T-helper 2 cell treated with Interferon-gamma antibody and Interleukin-4, amounts not matched to agents 5 μg/mL and 100 μg/mL, for 36 hours (primary cell): Measurements from ENCODE around the gene PSD2.

Source experiments
- DNase-seq: peaks from one replicate; pipeline ENCODE4 v3.0.0; 2021; ENCODE audit warnings: low spot score
- H3K27ac Mint-ChIP-seq: one replicate; pipeline ENCODE4 v1.8.0; 2021; ENCODE audit warnings: mild to moderate bottlenecking, mixed read lengths
- H3K27me3 Mint-ChIP-seq: one replicate; pipeline ENCODE4 v1.8.0; 2021; ENCODE audit warnings: low read depth, mixed read lengths
- H3K36me3 Mint-ChIP-seq: one replicate; pipeline ENCODE4 v1.8.0; 2021; ENCODE audit warnings: low read depth, mixed read lengths
- H3K4me1 Mint-ChIP-seq: one replicate; pipeline ENCODE4 v1.8.0; 2021; ENCODE audit warnings: low read depth, mixed read lengths
- H3K4me3 Mint-ChIP-seq: one replicate; pipeline ENCODE4 v1.8.0; 2022; ENCODE audit warnings: mild to moderate bottlenecking, moderate library complexity, mixed read lengths
- H3K9me3 Mint-ChIP-seq: one replicate; pipeline ENCODE4 v1.8.0; 2021; ENCODE audit warnings: mixed read lengths

The PSD2 gene

DNA sequence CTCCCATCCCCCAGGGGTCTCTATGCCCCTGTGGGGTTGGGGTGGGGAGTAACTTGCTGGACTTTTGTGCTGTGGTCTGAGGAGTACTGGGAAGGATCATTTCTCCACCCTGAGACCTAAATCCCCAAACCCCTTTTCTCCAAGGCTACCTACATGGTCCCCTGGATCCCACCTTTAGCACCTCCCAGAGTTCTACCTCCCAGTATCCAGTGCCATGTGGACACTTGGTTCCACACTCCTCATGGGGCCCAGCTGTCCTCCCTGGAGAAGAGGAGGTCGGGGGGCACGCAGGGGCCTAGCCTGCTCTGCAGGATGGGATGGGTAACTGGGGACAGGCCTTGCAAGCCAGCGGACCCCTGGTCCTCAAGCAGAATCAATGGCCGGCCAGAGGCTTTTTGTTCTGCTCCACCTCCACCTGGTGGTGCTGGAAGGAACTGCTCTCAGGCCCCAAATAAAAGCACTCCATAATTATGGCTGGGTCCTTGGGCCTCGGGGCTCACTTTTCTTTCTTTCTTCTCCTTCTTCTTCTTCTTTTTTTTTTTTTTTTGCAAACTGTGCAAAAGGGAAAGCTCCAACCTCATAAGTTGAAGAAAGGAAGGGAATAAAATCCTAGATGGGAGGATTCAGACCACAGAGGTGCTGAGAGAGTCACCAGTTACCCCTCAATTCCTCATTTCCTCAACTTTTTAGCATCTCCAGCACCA is 68.4 kb downstream of the PSD2 start:
- peak; percentile 17 for DNase-seq
- no peak overlapping the region for H3K27ac Mint-ChIP-seq
- H3K36me3 Mint-ChIP-seq, result no peaks in the 10 kb centered on the region
- H3K4me1 Mint-ChIP-seq, result no peaks in the 10 kb centered on the region
- H3K9me3 Mint-ChIP-seq, result no peaks in the 10 kb centered on the region
- H3K4me3 Mint-ChIP-seq, result no peak overlapping the region
- H3K27me3 Mint-ChIP-seq, result peaks cover 13% of the 10 kb centered on the region

DNA sequence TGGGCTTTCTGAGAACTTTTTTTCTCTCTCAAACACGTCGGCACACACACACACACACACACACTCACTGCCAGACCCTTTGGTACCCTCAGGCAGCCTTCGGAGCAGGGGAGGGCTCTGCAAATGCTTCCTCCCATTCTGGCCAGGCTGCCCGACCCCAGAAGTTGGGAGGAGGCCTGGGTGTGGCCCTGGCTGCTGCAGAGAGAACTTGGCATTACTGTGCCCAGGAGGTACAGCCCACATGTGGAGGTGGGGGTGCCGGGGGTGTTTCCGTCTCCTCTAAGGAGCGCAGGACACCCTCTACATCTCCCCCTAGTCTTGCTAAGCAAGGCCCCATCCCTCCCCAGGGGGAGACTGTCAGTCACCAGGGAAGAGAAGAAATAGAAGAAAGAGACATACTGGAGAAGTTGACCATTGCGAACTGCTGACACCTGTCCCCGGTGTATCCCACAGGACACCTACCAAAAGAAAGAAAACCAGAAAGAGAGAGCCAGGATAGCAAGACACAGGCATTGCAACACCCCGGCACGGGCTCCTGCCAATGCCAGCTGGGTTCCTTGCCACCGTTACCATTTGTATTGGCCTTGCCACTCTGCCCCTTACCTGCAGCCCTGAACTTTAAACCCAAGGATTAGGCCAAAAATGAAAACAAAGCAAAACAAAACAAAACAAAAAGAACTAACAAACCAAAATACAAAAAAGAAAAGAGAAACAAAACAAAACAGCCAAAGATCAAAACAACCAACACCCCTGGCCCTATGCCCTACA is 69.3 kb downstream of the PSD2 start:
- Mint-ChIP-seq H3K27ac (no peak overlapping the region), H3K4me1 (no peaks in the 10 kb centered on the region), H3K36me3 (no peaks in the 10 kb centered on the region), H3K27me3 (peaks cover 13% of the 10 kb centered on the region), H3K4me3 (no peak overlapping the region), H3K9me3 (no peaks in the 10 kb centered on the region)
- DNase-seq, result no peak

DNA sequence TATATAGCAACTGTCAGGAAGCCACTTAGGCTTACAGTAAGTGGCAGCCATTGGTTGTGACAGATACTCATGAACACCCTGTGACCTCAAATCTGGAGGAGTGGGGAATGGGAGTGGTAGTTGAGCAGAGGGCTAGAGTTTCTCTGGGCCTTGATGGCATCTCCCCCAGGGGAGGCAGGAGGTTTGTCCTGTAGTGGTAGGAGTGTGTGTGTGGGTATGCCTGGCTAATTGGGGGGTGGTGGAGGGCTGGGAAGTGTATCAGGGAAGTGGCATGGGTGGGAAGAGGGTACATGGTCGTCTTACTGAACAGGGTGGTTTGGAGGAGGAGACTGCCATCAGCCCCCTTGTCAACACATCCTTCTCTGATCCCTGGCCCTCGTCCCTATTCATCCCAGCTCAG is 71.5 kb downstream of the PSD2 start:
- Mint-ChIP-seq H3K36me3 (no peaks in the 10 kb centered on the region), H3K27me3 (peaks cover 13% of the 10 kb centered on the region), H3K4me3 (no peak overlapping the region), H3K9me3 (no peaks in the 10 kb centered on the region), H3K4me1 (no peaks in the 10 kb centered on the region), H3K27ac (no peak overlapping the region)
- DNase-seq, result no peak

DNA sequence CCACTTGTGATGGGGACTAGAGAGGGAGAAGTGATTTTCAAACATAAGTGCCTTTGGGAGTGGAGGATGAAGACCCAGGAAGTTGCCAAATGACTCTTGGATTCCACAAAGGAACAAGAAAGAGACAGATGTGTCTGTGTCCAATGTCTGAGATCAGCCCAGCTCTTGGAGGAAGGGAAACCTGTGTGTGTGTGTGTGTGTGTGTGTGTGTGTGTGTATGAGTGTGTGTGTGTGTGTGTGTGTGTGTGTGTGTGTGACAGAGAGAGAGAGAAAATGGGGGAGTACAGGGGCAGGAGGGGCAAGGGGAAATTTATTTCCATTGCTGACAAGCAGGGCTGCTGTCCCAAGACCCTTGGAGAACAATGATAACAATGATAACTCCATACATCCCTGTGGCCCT is 72.0 kb downstream of the PSD2 start:
- H3K36me3 Mint-ChIP-seq, result no peaks in the 10 kb centered on the region

DNA sequence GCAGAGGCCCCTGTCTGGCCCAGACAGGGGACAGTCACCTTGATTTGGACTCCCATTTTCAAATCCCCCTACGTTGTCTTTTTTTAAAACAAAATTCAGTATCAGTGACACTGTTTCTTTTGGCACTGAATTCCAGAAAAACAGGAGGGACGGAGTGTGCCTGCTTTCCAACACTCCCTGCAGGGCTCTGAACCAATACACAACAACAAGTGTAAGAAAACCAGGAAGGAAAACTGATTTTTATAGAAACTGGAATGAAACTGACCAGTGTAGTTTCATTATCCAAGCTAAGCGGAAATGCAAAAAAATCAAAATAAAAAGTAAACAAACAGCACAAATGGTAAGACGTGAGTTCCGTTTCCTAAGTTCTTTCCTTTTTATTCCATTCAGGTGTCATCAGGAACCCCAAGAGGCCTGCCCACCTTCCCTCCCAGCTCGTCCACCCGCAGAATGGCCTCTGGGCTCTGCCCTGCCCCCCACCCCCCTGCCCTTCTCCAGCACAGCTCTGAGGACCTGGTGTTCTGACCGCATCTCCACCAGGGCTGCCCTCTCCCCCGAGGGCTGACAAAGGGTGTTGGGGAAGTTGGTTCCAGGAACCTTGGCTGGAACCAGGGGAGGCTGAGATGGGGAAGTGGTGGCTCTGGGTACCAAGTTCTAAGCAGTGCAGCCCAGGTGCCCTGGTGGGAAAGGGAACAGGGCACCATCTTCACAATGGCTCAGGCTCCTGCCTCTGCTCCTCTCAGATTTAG is 73.6 kb downstream of the PSD2 start:
- Mint-ChIP-seq H3K36me3 (no peaks in the 10 kb centered on the region), H3K27ac (no peak overlapping the region), H3K27me3 (peaks cover 13% of the 10 kb centered on the region), H3K4me1 (no peaks in the 10 kb centered on the region), H3K9me3 (no peaks in the 10 kb centered on the region), H3K4me3 (no peak overlapping the region)
- DNase-seq, result no peak

More for the DNA sequence above, 72.0 kb downstream of the PSD2 start:
- no peaks in the 10 kb centered on the region for H3K9me3 Mint-ChIP-seq
- H3K27ac Mint-ChIP-seq, result no peak overlapping the region
- no peak overlapping the region for H3K4me3 Mint-ChIP-seq
- H3K27me3 Mint-ChIP-seq, result peaks cover 13% of the 10 kb centered on the region
- DNase-seq, result no peak
- no peaks in the 10 kb centered on the region for H3K4me1 Mint-ChIP-seq

DNA sequence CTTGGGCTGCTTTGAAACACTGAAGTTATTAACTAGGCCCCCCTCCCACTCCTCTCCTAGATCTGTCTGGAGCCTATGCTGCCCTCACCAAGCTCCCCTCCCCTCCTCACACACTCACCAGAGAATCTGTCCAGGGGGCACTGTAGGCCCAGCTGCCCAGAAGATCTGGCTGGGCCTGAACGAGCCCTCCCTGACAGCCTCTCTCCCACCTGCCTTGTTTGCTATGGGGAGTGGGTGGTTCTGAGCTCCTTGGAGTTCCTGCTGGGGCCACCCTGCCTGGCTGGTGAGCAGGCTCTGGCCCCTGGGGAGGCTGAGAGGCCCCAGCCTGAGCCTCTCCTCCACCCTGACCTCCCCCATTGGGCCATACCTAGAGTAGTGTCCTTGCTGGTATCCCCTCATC is 75.1 kb downstream of the PSD2 start:
- Mint-ChIP-seq H3K4me1 (no peaks in the 10 kb centered on the region), H3K36me3 (no peaks in the 10 kb centered on the region), H3K4me3 (no peak overlapping the region), H3K27ac (no peak overlapping the region), H3K27me3 (peaks cover 9% of the 10 kb centered on the region), H3K9me3 (no peaks in the 10 kb centered on the region)
- DNase-seq, result no peak

DNA sequence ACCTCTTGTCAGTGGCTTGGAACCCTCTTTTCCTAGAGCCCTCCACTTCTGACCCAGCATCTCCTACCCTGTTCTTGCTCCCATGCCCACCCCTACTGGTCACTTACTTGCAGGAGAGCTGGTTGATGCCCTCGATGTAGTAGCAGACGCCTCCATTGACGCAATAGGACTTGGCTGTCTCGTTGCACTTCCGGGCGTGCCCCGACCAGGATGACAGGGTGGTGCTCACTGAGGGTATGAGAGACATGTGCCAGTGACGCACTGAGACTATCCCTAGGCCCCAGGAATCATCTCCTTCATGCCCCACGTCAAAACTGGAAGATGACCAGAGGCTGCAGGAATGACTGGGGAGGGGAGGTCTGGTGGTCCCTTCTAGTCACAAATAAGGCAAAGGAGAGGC is 76.0 kb downstream of the PSD2 start:
- Mint-ChIP-seq H3K27me3 (peaks cover 8% of the 10 kb centered on the region), H3K4me1 (no peaks in the 10 kb centered on the region), H3K36me3 (no peaks in the 10 kb centered on the region), H3K27ac (no peak overlapping the region), H3K4me3 (no peak overlapping the region), H3K9me3 (no peaks in the 10 kb centered on the region)
- no peak for DNase-seq

DNA sequence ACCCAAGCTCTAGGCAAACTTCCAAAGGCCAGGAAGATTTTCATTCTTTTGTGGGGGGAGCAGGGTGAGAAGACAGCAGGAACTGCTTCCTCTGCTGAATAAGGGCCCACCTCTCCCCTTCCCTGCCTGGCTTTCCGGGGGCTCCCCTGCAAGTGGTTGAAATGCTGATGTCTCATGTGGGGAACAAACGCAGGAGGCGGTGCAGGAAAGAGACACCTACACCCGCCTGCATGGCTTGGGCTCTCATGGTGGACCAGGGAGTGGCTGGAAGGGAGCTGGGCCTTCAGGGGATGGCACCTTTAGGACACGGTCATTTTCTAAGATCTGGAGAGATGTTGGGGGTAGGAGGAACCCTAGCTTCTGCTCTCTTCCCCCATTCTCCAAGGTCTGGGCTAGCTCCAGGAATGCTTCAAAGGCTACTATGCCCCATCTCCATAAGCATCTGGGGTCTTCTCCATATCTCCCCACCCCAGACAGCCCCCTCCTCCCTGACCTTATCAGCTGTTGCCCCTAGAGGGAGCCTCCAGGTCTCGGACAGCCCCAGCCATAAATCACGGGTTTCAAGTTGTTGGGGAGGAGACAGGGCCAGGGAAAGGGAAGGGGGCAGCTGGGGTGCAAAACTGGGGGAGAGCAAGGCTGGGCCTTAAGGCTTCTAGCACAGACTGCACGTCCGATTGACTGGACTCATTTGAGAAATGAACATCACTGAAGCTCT is 76.6 kb downstream of the PSD2 start:
- Mint-ChIP-seq H3K4me1 (no peaks in the 10 kb centered on the region), H3K4me3 (no peak overlapping the region), H3K36me3 (no peaks in the 10 kb centered on the region), H3K9me3 (no peaks in the 10 kb centered on the region), H3K27me3 (peaks cover 5% of the 10 kb centered on the region), H3K27ac (no peak overlapping the region)
- no peak for DNase-seq

DNA sequence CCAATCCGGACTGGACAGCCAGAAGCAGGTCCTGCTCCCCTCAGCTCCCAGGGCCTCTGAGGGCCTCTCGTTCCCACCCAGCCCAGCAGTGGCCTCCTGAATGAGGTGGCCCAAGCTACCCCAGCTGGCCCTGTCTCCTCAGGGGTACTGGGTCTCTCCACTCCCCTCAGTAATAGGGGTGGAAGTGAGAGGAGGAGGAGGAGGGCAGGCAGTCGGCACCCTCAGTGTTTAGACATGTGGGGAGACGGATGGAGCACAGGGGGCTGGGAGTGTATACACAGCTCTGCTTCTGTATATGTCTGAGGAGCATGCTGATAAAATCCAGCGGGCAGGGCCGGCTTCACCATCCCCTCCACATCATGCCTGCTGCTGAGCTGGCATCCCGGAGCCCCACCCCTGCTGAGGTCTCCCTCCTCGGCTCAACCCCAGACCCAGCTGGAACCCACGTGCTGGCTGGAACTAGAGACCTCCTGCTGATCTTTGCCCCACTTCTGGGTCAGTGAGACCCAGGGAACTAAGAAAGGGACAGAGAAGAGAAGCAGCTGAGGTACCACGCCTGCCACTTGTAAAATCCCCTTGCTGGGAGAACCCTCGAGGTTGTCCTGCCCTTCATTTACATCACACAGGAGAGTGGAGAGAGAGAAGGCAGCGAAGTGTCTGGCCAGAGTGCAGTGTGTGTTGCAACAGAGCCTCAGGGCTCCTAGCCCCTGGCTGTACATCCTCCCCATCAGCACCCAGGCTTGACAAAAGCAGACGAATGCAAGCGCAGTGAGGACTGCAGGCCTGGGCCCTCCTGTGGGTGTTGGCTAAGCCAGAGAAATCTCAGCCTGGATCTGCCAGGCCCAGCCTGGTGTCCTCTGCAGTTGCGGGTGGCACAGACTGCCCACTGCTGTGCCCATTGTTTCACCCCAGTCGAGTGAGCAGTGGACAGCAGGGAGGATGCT is 77.5 kb downstream of the PSD2 start:
- H3K9me3 Mint-ChIP-seq, result no peaks in the 10 kb centered on the region
- no peak overlapping the region for H3K4me3 Mint-ChIP-seq
- H3K36me3 Mint-ChIP-seq, result no peaks in the 10 kb centered on the region
- no peaks in the 10 kb centered on the region for H3K4me1 Mint-ChIP-seq
- H3K27me3 Mint-ChIP-seq, result peaks cover 5% of the 10 kb centered on the region
- DNase-seq, result no peak
- no peak overlapping the region for H3K27ac Mint-ChIP-seq

DNA sequence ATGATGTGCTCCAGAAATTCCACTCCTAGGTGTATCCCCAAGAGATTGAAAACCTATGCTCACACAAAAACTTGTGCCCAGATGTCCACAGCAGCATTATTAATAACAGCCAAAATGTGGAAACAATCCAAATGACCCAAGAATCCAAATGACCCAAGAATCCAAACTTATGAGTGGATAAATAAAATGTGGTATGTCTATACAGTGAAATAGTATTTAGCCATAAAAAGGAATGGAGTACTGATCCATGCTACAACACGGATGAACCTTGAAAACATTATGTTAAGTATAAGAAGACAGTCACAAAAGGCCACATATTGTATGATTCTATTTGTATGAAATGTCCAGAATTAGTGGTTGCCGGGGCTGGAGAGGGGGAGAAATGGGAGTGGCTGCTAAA is 80.3 kb downstream of the PSD2 start:
- H3K4me3 Mint-ChIP-seq, result no peak overlapping the region
- H3K27me3 Mint-ChIP-seq, result peaks cover 6% of the 10 kb centered on the region
- H3K9me3 Mint-ChIP-seq, result no peaks in the 10 kb centered on the region
- H3K36me3 Mint-ChIP-seq, result no peaks in the 10 kb centered on the region
- H3K27ac Mint-ChIP-seq, result no peak overlapping the region
- no peaks in the 10 kb centered on the region for H3K4me1 Mint-ChIP-seq
- no peak for DNase-seq

DNA sequence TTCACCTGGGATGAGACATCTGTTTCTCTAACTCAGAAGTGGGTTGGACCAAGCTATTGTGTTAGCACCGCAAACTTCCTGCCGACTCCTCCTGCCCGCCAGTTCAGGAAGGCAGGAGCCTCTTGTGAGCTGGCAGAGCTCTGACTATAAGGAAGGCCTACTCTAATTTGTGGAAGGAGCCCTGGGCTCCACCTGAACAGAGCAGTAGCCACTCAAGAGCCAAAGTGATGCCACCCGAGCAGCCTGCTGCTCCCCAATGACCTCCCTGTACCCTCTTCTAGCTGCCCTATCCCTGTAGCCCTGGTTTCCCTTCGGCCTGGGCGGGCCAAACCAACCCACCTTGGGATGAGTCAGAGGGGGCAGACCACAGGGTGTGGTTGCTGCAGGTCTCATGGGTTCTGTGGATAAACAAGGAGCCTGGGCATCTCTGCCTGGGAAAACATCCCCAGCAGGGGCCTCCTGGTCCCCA is 81.6 kb downstream of the PSD2 start:
- Mint-ChIP-seq H3K27ac (no peak overlapping the region), H3K36me3 (no peaks in the 10 kb centered on the region), H3K27me3 (peaks cover 6% of the 10 kb centered on the region), H3K9me3 (no peaks in the 10 kb centered on the region), H3K4me1 (no peaks in the 10 kb centered on the region), H3K4me3 (no peak overlapping the region)
- DNase-seq, result no peak

DNA sequence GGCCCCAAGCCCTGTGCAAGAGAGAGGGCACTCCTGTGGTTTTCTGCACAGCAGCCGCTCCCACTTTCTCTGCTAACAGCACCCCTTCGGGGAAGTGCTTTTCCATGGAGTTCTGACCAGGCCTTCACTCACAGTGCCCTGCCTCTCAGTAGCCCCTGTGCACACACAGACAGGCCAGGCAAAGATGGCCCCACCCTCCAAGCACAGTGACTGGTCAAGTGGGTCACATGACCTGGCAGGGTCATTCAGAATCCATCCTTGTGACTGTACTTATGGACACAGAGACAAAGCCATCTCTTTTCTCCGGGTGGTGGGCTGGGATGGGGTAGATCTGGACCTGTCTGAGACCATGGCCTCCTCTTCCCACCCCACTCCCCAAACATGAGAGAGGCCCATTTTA is 82.5 kb downstream of the PSD2 start:
- peaks cover 6% of the 10 kb centered on the region for H3K27me3 Mint-ChIP-seq
- H3K4me3 Mint-ChIP-seq, result no peak overlapping the region
- DNase-seq, result no peak
- no peaks in the 10 kb centered on the region for H3K36me3 Mint-ChIP-seq
- no peaks in the 10 kb centered on the region for H3K9me3 Mint-ChIP-seq
- no peak overlapping the region for H3K27ac Mint-ChIP-seq
- H3K4me1 Mint-ChIP-seq, result no peaks in the 10 kb centered on the region
